AG10803 (cell line): ENCODE results near the gene KCNAB1.

Experiments
- DNase-seq: peaks from one replicate; pipeline ENCODE4 v3.0.0; 2010; ENCODE audit warnings: low read depth
- H3K4me3 ChIP-seq: 2 replicates; pipeline ENCODE4 v1.5.1; 2011; ENCODE audit warnings: mild to moderate bottlenecking, low read length, control low read depth
- TF ChIP-seq, protein P1 (sequence below): conservative IDR thresholded peaks from 2 replicates; pipeline ENCODE4 v1.5.1; 2011; ENCODE audit warnings: mild to moderate bottlenecking, low read length, control low read depth, inconsistent platforms

KCNAB1 gene

GRCh38 chr3:156102267-156102931 is 18.0 kb upstream of the KCNAB1 start:
- TF ChIP-seq, protein P1, sequence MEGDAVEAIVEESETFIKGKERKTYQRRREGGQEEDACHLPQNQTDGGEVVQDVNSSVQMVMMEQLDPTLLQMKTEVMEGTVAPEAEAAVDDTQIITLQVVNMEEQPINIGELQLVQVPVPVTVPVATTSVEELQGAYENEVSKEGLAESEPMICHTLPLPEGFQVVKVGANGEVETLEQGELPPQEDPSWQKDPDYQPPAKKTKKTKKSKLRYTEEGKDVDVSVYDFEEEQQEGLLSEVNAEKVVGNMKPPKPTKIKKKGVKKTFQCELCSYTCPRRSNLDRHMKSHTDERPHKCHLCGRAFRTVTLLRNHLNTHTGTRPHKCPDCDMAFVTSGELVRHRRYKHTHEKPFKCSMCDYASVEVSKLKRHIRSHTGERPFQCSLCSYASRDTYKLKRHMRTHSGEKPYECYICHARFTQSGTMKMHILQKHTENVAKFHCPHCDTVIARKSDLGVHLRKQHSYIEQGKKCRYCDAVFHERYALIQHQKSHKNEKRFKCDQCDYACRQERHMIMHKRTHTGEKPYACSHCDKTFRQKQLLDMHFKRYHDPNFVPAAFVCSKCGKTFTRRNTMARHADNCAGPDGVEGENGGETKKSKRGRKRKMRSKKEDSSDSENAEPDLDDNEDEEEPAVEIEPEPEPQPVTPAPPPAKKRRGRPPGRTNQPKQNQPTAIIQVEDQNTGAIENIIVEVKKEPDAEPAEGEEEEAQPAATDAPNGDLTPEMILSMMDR = no peak
- no peak for DNase-seq
- no peak overlapping the region for H3K4me3 ChIP-seq

DNA sequence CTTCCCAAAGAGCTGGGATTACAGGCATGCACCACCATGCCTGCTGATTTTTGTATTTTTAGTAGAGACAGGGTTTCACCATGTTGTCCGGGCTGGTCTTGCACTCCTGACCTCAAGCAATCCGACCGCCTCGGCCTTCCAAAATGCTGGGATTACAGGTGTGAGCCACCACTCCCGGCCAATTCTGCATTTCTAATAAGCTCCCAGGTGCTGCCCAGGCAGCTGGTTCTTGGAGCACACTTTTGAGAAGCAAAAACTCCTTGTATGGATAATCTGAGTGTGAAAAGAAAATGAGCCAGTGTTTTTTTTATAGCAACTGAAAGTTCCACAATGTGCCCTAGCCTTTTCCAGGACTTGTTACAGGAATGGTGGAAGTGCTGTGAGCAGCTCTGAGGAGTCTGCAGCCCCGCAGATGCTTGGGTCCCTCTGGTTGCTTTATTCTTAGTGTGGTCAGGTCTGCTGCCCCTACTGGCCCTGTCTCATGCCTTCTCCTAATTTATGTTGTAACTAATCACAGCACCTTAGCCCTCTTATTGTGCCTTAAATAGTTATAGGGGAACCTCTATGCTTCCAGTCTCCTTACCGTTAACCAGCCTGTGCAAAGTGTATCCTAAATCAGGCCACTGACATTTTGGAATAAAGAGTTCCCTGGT is 13.5 kb upstream of the KCNAB1 start:
- TF ChIP-seq, protein P1 = 0 out of 2 replicates have a peak, but pooled peaks have one; percentile 8
- DNase-seq = no peak

GRCh38 chr3:156107504-156107903 is 12.9 kb upstream of the KCNAB1 start:
- TF ChIP-seq, protein P1 = no peak
- no peak overlapping the region for H3K4me3 ChIP-seq

More for the DNA sequence above, 13.5 kb upstream of the KCNAB1 start:
- H3K4me3 ChIP-seq = no peak overlapping the region

GRCh38 chr3:156108616-156109015 is 11.8 kb upstream of the KCNAB1 start:
- TF ChIP-seq, protein P1 = no peak

More at GRCh38 chr3:156107504-156107903, 12.9 kb upstream of the KCNAB1 start:
- no peak for DNase-seq

GRCh38 chr3:156109989-156110388 is 10.4 kb upstream of the KCNAB1 start:
- no peak overlapping the region for H3K4me3 ChIP-seq
- no peak for DNase-seq
- TF ChIP-seq, protein P1 = no peak

More at GRCh38 chr3:156108616-156109015, 11.8 kb upstream of the KCNAB1 start:
- no peak overlapping the region for H3K4me3 ChIP-seq
- DNase-seq = no peak

- H3K4me3 ChIP-seq = no peak overlapping the region
- TF ChIP-seq, protein P1 = no peak
- no peak for DNase-seq
These were observed 6.1 kb downstream of the KCNAB1 start for GRCh38 chr3:156126467-156126866.

- TF ChIP-seq, protein P1 = no peak
- H3K4me3 ChIP-seq = no peak overlapping the region
- no peak for DNase-seq
These were observed 10.9 kb downstream of the KCNAB1 start for GRCh38 chr3:156131241-156131640.
